ENCODE measurements around the gene RHBDD1.

The RHBDD1 gene

DNA sequence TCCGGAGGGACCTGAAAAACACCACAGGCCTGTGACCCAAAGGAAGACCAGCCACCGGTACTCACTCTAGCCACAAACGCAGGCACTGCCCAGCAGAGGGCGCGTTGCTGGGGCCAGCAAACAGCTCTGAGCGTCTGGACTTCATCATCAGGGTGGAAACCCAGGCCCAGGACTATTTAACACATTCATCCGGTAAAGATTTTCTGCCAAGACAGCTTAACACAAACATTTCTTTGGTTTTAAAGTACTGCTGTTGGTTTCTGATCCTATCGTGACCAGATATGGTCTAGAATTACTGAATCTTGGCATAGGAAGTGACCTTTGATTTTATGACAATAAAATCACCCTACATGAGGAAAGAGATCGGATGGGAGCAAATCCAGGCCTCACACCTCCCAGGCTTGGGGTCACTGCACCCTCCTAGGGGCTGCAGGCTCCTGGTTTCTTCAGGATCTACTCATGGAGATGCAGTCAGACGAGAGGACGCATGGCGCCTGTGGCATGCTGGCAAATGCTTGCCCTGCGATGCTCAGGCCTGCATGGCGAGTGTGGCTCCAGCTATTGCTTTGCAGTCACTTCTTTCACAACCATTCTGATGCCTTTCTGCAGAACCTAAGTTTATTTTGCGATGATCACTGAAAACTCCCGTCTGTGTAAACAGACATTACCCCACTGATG lies 197.8 kb downstream of the RHBDD1 start:
- no peak for DNase-seq (ENCODE audit: low spot score)

DNA sequence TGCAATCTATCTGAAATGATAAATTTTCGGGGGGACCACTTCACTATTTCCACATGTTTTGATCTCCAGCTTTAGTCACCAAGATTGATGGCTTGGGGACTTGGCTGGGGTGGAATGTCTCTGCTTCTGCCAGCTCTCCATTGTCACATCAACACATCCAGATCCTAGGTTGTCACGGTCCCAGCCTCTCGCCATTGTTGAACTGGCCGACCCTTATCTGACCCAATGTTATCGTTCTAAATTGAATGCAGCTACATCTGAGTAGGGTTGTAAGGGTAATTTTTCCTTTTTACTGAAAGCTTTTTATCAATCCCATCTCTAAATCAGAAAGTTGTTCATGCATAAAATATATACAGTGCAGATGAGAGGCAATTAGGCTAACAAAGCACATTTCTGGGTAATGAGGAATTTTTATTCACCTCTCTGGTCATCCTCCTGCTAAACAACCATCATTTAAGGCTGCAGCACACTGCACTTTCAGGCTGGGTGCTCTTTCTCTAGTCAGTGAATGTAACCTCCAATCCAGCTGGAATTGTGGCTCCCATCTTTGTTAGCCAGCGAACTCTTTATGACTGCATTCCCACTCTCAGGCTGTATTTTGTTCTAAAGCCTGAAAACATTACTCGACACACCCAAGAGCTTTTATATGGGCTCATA lies 200.0 kb downstream of the RHBDD1 start:
- no peak for DNase-seq (ENCODE audit: low spot score)

DNA sequence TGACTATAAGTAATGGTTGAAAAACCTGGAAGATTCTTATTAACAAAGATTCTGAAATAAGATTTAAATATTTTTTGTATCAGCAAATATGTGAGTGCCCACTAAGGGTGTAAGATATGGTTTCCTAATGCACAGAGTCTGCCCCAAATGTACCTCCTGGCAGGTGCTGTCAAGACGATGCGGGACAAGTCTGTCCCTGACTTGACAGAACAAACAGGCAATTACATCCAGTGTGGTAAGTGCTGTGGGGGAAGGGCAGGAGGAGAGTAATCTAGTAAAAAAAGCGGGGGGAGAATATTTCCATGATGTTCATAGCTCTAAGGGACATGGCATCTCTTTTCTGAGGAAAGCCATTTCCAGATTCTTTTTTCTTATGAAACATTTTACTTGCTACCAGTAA lies 200.7 kb downstream of the RHBDD1 start:
- no peak for DNase-seq (ENCODE audit: low spot score)

DNA sequence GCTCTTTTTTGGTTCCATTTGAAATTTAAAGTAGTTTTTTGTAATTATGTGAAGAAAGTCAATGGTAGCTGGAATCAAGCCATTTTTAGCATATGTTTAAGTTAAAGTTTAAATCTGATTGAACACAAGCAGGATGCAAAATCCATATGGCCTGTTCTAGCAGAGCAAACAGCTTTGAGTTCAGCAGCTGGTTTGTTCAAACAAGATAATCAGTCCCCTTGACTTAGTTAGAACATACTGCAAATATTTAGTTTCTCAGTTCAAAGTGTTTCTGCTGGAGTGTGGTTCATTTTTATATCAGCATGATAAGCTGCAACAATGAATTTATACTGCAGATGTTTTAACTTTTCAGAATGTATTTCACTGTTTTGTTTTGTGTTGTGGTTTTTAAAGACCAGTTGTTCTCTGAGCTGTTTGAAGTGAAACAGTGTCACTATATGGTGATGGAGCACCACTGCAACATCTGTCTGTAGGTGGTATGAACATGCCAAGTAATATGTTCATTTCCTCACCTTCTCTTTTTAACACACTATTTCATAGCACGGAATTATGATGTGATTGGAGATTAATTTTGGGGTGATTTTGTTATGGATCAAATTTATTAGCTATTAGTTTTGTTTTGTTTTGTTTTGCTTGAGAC lies 202.8 kb downstream of the RHBDD1 start:
- no peak for DNase-seq (ENCODE audit: low spot score)

DNA sequence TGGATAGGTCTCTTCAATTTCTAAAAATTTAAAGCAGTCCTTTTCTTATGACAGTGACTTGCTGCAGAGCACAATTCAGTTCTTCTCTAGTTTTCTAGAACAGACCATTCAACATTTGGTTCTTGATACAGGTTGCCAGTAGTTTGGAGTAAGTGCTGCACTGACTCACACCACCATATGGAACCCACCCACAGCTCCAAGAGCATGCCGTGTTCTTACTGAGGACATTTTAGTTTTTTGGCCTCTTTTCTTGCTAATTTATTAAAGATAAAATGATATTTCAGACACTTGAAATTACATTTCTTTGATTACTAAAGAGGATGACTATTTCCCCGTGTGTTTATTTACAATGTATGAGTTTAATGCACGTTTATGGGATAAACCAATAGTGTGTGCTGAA lies 208.1 kb downstream of the RHBDD1 start:
- no peak for DNase-seq (ENCODE audit: low spot score)
